Colonic mucosa (tissue), 4 donors: ENCODE data around the gene OR7A5. TPM values are rescaled to one million over a fixed set of nuclear protein-coding genes. Genes with fewer than 3 reads are reported as not detected.
"Not testable (repeated sequence)": the region's sequence is repeated elsewhere in the genome, so short reads cannot be mapped to it uniquely, and the experiment has no call there.

Source experiments
- DNase-seq: peaks from one replicate; pipeline ENCODE4 v3.0.0-alpha.2; 2020
- H3K27ac ChIP-seq: fragments of 200-600 bp; one replicate; pipeline ENCODE4 v1.8.0; 2021
- H3K27me3 ChIP-seq: fragments of 200-600 bp; one replicate; pipeline ENCODE4 v1.8.0; 2021
- H3K36me3 ChIP-seq: fragments of 200-600 bp; one replicate; pipeline ENCODE4 v1.8.0; 2021
- H3K4me1 ChIP-seq: fragments of 200-600 bp; one replicate; pipeline ENCODE4 v1.8.0; 2021; ENCODE audit warnings: mild to moderate bottlenecking
- H3K4me3 ChIP-seq: fragments of 200-600 bp; one replicate; pipeline ENCODE4 v1.8.0; 2021
- H3K9ac ChIP-seq, 2 donors: one replicate each; pipeline ENCODE4 v1.7.0; 2013; ENCODE audit warnings: control low read depth in 2 of 2, low read depth in 2 of 2, low read length in 2 of 2
- H3K9me3 ChIP-seq: fragments of 200-600 bp; one replicate; pipeline ENCODE4 v1.8.0; 2021
- intact Hi-C: fragments of 100-400 bp; cut with DNase I; formaldehyde crosslinking; loops from one replicate; pipeline ENCODE4 v1.14.1; 2022
- total RNA-seq, 2 donors: library from RNA; stranded (reverse); fragmentation: NEBNext Ultra II Directional in 1 of 2; extraction: Animal tissue kit (Norgen Biotek cat#: 25700) in 1 of 2; gene quantifications; one replicate each; pipeline ENCODE4 v1.2.1, GENCODE V29; 2021
- TF ChIP-seq, protein P1 (sequence below): fragments of 200-600 bp; IDR thresholded peaks from one replicate; pipeline ENCODE4 v1.8.0; 2022; ENCODE audit warnings: antibody characterized with exemption, mild to moderate bottlenecking
- donor health status: healthy.
- donor health status: DM: no; HTN: no; CAD: no.
- donor health status: DM: no; HTN: no; CAD: no.

The OR7A5 gene
- total RNA-seq, 2 donors from 2014 or later, result not detected

DNA sequence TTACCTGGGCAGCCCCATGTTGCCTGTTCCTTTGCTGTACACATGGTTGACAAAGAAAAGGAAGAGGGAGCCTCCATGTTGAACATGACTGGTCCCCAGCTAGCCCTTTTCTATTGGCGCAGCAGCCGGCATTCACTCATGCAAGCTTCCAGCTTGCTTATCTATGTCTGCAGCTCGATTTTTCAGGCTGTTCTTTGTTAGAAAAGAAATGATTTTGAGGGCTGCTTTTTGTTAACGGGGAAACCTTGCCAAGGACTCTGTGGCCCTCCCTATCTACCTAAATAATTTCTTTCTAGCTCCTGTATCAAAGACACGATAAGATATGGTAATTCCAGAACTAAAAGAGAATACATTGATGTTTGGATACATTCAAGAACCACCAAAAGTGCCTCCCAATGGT lies 36.2 kb downstream of the OR7A5 start:
- Histone ChIP-seq H3K27ac (no peak overlapping the region), H3K36me3 (no peaks in the 10 kb centered on the region), H3K9me3 (no peaks in the 10 kb centered on the region), H3K4me3 (no peak overlapping the region), H3K9ac (no peak overlapping the region), H3K4me1 (no peaks in the 10 kb centered on the region), H3K27me3 (no peaks in the 10 kb centered on the region)
- intact Hi-C loops, result no loop called here
- TF ChIP-seq, protein P1, sequence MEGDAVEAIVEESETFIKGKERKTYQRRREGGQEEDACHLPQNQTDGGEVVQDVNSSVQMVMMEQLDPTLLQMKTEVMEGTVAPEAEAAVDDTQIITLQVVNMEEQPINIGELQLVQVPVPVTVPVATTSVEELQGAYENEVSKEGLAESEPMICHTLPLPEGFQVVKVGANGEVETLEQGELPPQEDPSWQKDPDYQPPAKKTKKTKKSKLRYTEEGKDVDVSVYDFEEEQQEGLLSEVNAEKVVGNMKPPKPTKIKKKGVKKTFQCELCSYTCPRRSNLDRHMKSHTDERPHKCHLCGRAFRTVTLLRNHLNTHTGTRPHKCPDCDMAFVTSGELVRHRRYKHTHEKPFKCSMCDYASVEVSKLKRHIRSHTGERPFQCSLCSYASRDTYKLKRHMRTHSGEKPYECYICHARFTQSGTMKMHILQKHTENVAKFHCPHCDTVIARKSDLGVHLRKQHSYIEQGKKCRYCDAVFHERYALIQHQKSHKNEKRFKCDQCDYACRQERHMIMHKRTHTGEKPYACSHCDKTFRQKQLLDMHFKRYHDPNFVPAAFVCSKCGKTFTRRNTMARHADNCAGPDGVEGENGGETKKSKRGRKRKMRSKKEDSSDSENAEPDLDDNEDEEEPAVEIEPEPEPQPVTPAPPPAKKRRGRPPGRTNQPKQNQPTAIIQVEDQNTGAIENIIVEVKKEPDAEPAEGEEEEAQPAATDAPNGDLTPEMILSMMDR, result no peak
- DNase-seq, result no peak

DNA sequence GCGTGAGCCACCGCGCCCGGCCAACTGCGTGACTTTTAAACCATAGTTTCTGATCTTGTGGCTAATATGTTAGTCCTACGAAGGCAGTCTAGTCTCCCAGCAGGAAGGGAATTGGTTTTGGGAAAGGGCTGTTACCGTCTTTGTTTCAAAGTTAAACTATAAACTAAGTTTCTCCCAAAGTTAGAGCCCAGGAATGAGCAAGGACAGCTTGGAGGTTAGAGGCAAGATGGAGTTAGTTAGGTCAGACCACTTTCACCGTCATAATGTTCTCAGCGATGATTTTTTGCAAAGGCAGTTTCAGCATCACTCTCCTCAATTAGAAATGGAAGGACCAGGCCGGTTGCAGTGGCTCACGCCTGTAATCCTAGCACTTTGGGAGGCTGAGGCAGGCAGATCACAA lies 39.0 kb downstream of the OR7A5 start:
- Histone ChIP-seq H3K4me3 (no peak overlapping the region), H3K36me3 (no peaks in the 10 kb centered on the region), H3K9ac (no peak overlapping the region), H3K27me3 (no peaks in the 10 kb centered on the region), H3K4me1 (no peaks in the 10 kb centered on the region), H3K27ac (no peak overlapping the region), H3K9me3 (no peaks in the 10 kb centered on the region)
- intact Hi-C loops, result no loop called here
- DNase-seq, result no peak
- TF ChIP-seq, protein P1, result no peak

DNA sequence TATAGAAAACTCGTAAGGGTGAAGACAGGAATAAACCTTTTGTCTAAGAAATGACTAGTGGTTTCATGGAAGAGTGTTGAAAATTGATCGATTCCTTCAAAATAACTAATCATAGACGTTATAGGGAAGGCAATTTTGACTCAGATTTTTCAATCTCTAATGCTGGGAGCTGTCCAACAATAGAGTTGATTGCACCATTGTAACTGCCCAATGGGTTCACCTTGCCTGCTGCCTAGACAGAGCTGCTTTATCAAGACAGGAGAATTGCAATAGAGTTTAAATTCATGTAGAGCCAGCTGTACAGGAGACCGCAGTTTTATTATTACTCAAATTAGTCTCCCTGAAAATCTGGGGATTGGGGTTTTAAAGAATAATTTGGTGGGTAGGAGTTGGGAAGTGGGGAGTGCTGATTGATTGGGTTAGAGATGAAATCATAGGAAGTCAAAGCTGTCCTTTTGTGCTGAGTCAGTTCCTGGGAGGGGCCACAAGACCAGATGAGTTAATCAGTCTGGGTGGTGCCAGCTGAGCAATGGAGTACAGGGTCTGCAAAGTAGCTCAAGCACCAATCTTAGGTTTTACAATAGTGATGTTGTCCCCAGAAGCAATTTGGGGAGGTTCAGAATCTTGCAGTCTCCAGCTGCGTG lies 39.8 kb downstream of the OR7A5 start:
- Histone ChIP-seq H3K9me3 (no peaks in the 10 kb centered on the region), H3K27me3 (no peaks in the 10 kb centered on the region), H3K9ac (no peak overlapping the region), H3K4me3 (no peak overlapping the region), H3K27ac (no peak overlapping the region), H3K4me1 (no peaks in the 10 kb centered on the region), H3K36me3 (no peaks in the 10 kb centered on the region)
- TF ChIP-seq, protein P1, result no peak
- intact Hi-C loops, result no loop called here
- DNase-seq, result no peak

GRCh38 chr19:14792250-14792649 lies 42.7 kb downstream of the OR7A5 start:
- H3K27me3 ChIP-seq, H3K36me3 ChIP-seq, intact Hi-C loops, H3K4me1 ChIP-seq, H3K4me3 ChIP-seq, H3K9me3 ChIP-seq, DNase-seq, H3K27ac ChIP-seq, H3K9ac ChIP-seq: not testable (repeated sequence)

DNA sequence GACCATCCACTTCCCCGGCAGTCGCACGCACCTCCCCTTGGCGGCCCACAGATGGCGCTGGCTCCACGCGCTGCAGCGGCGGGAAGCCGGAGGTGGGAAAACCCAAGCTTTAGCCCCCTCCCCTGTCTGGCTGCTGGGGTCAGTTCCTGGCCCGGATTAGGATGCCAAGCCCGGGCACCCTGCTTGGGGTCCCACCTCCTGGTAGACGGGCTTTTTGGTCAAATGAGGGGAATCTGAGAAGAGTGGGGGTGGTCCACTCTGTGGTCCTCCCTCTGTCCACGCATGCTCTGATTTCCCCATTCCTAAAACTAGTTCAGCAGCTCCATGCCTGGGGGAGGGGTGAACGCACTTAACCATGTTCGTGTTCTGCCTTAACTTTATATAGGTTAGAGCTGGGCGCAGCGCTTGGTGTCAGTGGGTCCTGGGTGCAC lies 48.5 kb downstream of the OR7A5 start:
- Histone ChIP-seq H3K4me1 (no peaks in the 10 kb centered on the region), H3K27ac (no peak overlapping the region), H3K9ac (no peak overlapping the region), H3K9me3 (no peaks in the 10 kb centered on the region), H3K27me3 (no peaks in the 10 kb centered on the region), H3K4me3 (no peak overlapping the region), H3K36me3 (no peaks in the 10 kb centered on the region)
- intact Hi-C loops, result no loop called here
- no peak for DNase-seq
- TF ChIP-seq, protein P1, result peak; percentile 54

DNA sequence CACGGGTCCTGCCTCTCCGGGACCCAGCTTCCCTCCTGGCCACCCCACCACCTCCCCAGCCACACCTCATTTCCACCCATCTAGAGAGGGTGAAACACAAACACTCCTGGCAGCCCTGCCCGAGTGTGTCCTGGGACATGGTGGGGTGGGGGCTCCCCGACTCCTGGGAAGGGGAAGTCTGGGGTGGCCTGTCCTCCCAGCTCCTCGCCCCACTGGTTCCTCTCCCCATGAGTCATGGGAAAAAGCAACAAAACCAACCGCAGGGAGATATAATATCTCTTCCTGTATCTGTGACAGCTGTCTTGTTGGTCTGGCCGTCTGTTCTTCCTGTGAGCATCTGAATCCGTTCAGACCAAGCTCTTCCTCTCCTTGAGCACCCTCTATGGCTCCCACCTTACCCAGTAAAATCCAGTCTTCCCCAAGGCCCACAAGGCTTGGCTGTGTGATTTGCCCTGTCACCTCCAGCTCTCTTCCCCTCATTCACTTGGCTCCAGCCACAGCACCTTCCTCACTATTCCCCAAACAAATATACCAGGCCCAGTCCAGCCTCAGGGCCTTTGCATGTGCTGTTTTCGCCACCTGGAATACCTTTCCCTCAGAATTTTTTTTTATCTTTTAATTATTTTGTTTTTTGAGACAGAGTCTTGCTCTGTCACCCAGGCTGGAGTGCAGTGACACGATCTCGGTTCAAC lies 49.7 kb downstream of the OR7A5 start:
- intact Hi-C loops, H3K9me3 ChIP-seq, H3K9ac ChIP-seq, H3K4me1 ChIP-seq, H3K36me3 ChIP-seq, H3K4me3 ChIP-seq, H3K27ac ChIP-seq, H3K27me3 ChIP-seq: not testable (repeated sequence)
- peak; percentile 25 for DNase-seq

DNA sequence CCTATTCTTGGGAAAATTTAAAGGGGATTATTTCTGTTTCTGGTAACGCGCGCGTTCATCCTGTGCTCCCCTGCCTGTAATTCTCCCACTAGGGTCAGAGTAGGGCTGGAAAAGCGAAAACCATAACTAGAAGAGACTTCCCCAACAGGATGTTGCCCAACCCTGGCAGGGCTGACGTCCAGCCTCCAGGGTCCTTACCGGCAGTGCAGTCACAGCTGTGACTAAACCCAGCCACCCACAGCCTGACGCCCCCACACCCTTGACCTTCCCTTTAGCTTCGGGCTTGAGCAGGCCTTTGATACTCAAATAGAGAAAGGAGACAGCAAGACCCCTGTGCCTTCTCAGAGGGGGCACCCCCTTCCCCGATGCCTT lies 50.3 kb downstream of the OR7A5 start:
- H3K9ac ChIP-seq, result not testable (repeated sequence)
- H3K27ac ChIP-seq, result peak overlapping the region; percentile 22

GRCh38 chr19:14783410-14783998 lies 51.5 kb downstream of the OR7A5 start:
- H3K9ac ChIP-seq, H3K9me3 ChIP-seq, H3K4me3 ChIP-seq, intact Hi-C loops, H3K27ac ChIP-seq, H3K36me3 ChIP-seq, H3K4me1 ChIP-seq, H3K27me3 ChIP-seq, DNase-seq: not testable (repeated sequence)

More for the DNA sequence above, 50.3 kb downstream of the OR7A5 start:
- intact Hi-C loops, H3K9me3 ChIP-seq, H3K27me3 ChIP-seq, H3K4me1 ChIP-seq, H3K36me3 ChIP-seq, H3K4me3 ChIP-seq: not testable (repeated sequence)
- peak; percentile 38 for DNase-seq
